Uterus (tissue), 2 donors: ENCODE measurements around the gene ERICH3.

Source experiments
- CTCF ChIP-seq, 4 experiments: fragments of 200-600 bp in 2 of 4; fragments of 450-650 bp in 2 of 4; sonication (generic) in 2 of 4; IDR thresholded peaks; one replicate each; pipeline ENCODE4 v1.5.1; 2016 to 2019; ENCODE audit warnings: antibody characterized with exemption in 4 of 4, mild to moderate bottlenecking in 2 of 4, moderate library complexity in 1 of 4
- POLR2A ChIP-seq, 2 donors: fragments of 450-650 bp; IDR thresholded peaks; one replicate each; pipeline ENCODE4 v1.6.1; 2016; ENCODE audit warnings: antibody characterized with exemption in 2 of 2, mild to moderate bottlenecking in 1 of 2, moderate library complexity in 1 of 2

GRCh38 chr1:74714429-74715235 lies 41.0 kb upstream of the ERICH3 start:
- TF ChIP-seq POLR2A (IDR thresholded peaks at IDR 0.05) (no peak), CTCF (IDR thresholded peaks at IDR 0.05) (no peak)
